GM12892 (cell line): ENCODE data around the gene CPNE4.

Experiments
- DNase-seq: peaks from one replicate; pipeline ENCODE4 v3.0.0; 2011; ENCODE audit not compliant: insufficient read length
- FAIRE-seq: peaks from 2 replicates; lab custom pipeline; 2011; peaks lifted over from hg19 to GRCh38; lab: Jason Lieb, UNC
- POLR2A ChIP-seq: IDR thresholded peaks from 2 replicates; pipeline ENCODE4 v1.6.1; 2011; ENCODE audit warnings: low read depth, low read length, control low read depth
- POLR2AphosphoS5 ChIP-seq: IDR thresholded peaks from 2 replicates; pipeline ENCODE4 v1.6.1; 2011; ENCODE audit warnings: low read depth, low read length, control low read depth
- TAF1 ChIP-seq: IDR thresholded peaks from 2 replicates; pipeline ENCODE4 v1.6.1; 2011; ENCODE audit warnings: low read depth, mild to moderate bottlenecking, control low read depth, low read length, borderline replicate concordance

CPNE4 gene

DNA sequence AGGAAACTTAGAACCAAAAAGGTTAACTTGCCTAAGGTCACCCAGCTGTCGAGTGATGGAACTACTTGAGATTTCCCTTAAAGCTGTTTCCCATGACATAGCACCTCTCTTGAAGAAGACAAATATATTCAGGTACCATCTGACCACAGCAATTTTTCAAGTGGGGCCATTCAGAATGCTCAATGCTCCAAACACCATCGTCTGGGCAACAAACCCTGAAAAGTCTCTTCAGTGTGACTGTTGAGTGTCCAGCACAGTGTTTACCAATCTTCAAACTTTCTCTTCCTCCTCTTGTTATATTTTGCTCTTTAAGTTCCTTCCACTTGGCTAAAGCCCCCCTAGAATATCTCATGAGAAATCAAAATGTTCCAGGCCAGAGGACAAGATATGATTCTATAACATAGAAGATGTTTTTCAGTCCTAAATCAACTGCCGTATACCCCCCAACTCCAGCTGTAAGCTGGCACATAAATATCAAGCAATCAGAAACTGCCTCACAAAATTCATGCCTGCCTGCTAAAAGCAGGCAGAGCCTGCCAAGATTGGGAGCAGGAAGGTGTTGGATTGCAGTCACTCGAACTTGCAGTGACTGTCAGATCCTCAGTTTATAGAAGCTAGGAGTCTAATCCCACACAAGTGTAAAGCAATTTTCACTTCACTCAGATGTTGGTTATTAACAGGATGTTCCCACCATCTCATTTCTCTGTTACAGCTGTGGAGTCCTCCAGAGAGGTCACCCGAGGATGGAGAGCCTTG, 301.6 kb downstream of the CPNE4 start:
- no peak for TF ChIP-seq TAF1
- no peak for TF ChIP-seq POLR2A
- no peak for TF ChIP-seq POLR2AphosphoS5

DNA sequence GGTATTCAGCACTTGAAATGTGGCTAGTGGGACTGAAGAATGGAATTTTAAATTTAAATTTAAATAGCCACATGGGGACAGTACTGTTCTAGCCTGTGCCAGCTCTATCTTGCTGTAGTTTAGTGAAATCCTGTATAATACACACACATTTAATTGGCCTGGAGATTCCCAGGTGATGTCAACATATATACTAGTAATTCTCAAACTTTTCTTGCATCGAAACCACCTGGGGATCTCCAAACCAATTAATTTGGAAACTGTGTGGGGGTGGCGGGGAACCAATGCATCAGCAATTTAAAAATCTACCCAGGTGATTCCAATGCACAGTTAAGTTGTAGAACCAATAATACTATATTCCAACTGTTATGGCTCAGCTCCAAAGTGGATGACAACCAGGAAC, 303.1 kb downstream of the CPNE4 start:
- FAIRE-seq: no peak
- no peak for TF ChIP-seq POLR2A
- TF ChIP-seq POLR2AphosphoS5: no peak
- TF ChIP-seq TAF1: no peak
- DNase-seq: no peak

More for the DNA sequence above, 301.6 kb downstream of the CPNE4 start:
- FAIRE-seq: no peak
- DNase-seq: no peak

DNA sequence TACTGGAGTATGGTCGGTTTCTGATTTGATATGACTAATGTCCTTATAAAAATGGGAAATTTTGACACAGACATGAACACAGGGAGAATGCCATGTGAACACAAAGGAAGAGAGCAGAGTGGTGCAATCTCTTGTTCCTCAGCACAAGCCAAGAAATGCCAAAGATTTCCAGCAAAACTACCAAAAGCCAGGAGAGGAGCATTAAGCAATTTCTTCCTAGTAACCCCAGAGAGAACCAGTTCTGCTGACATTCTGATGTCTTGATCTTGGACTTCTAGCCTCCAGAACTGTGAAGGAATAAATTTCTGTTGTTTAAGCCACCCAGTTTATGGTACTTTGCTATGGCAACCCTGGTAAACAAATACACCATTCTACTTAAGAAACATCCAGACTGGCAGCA, 304.2 kb downstream of the CPNE4 start:
- DNase-seq (no peak), FAIRE-seq (peak; percentile 40)
- TF ChIP-seq POLR2AphosphoS5 (no peak), POLR2A (no peak)

DNA sequence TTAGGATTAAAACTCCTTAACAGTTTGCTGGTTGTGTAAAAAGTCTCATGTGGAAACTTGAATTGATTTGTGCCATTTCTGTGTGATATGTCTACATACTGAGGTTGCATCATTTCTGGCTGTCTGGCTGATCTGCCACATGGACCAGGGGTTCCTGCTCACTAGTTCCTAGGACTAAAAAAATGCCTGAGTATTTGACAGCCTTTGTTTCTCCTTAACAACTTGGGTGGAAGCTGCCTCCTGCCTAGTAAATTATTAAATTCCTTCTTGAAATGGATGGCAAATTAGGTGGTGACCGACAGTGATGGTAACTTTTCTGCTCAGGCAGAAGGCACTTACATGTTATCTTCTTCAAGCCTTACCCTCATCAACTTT, 305.2 kb downstream of the CPNE4 start:
- TF ChIP-seq POLR2A (no peak), POLR2AphosphoS5 (no peak), TAF1 (no peak)
- DNase-seq (no peak), FAIRE-seq (peak; percentile 83)

DNA sequence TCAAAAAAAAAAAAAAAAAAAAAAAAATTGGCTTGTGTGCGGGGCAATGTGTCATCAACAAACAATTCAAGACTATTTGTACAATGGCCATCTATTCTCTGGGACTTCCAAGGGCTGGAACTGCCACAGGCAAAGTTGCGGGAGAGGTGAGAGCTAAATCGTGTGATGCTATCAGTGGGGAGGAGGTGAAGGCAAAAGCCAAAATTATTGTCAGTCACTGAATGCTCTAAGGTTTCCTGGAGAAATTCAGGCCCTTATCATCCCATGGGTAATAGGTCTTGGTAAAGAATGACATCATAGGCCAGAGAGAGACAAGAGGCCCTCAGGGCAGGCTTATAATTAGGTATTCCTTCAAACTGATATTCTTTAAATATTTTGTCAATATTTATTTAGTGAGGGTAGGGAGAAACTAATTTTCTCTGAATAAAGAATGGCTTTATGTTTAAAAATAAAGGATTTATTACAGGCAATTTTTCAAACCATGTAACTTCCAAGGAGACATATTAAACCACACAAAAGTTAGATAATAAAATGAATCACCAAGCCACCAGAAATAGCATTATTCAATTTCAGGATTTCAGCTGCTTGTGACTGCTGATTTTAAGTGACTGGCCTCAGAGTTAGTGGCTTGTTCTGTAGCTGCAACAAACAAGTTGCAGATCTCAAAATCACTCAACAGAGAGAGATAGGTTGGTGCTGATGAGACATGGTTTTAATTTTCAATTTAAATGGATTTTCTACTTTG, 305.7 kb downstream of the CPNE4 start:
- no peak for DNase-seq
- FAIRE-seq: peak; percentile 17
- TF ChIP-seq TAF1: no peak
- TF ChIP-seq POLR2AphosphoS5: no peak
- TF ChIP-seq POLR2A: no peak

DNA sequence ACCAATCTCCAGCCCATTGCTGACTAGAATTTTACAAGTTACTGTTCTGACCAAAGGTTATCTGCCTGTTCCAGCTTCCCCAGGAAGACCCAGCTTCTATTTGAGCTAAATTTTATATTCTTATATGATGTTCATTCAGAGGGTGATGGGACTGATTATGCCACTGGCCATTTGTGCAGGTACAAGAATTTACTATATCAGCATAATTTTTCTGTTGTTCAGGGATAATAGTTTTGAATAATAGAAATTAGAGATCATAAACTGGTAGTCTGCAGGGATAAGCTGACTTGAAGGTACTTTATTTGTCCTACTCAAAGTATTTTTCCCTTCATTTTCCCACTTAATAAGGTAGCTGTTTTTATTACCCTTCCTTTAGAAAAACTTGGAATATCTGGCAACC, 309.4 kb downstream of the CPNE4 start:
- FAIRE-seq (no peak), DNase-seq (no peak)
- TF ChIP-seq POLR2AphosphoS5 (no peak), POLR2A (no peak), TAF1 (no peak)

DNA sequence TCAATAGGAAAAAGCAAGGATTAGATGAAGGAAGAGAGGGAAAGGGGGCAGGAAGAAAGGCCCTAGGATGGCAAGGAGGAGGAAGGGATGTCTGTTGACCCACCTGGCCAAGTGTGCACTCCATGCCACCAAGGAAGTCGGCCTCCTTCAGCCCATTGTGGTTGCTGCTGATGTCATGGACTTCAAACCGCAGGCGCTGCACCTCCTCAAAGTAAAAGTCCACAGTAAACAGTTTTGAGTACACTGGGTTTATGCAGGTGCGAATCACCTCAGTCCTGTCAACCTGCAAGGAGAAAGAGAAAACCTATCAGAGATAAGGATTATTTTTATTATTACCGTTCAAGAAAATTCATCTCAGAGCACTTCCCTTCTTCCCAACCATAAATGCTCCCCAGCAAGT, 311.5 kb downstream of the CPNE4 start:
- TF ChIP-seq TAF1: no peak
- TF ChIP-seq POLR2AphosphoS5: no peak
- no peak for TF ChIP-seq POLR2A
- DNase-seq (no peak), FAIRE-seq (no peak)

DNA sequence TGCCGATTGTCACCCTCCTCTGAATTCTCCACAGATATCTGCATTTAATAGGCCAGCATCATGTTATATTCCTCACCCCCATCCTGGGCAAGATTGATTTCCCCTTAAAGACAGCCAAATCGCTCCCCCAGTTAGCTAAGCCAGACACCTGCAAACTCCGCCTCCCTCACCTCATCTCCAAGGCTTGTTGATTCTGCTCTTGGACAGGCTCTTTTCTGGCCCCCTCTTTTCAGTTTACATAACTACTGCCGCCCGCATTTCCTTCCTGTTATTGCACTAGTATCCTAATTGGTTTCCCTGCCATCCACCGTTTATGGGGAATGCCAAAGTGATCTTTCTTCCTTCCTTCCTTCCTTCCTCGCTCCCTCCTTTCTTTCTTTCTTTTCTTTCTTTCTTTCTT, 317.3 kb downstream of the CPNE4 start:
- TF ChIP-seq POLR2A (no peak), TAF1 (no peak), POLR2AphosphoS5 (no peak)
- FAIRE-seq (no peak), DNase-seq (no peak)

DNA sequence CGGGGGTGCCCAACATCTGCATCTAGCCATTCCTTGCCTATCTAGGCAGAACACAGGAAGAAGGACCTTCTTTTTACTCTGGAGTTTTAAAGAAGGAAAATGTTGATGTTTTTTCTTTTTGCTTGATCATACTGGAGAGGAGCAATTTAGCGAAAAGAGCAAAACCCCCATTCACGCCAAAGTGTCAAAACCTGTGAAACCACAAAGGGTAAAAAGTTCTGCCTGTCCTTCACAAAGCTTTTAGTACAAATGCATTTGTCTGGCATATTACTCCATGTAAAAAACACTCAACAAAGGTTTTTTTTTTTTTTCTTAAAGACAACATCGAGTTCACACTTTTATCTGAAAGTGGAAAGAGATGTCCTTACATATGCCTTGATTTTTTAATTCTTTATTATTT, 317.9 kb downstream of the CPNE4 start:
- no peak for FAIRE-seq
- no peak for TF ChIP-seq POLR2A
- TF ChIP-seq TAF1: no peak
- TF ChIP-seq POLR2AphosphoS5: no peak

DNA sequence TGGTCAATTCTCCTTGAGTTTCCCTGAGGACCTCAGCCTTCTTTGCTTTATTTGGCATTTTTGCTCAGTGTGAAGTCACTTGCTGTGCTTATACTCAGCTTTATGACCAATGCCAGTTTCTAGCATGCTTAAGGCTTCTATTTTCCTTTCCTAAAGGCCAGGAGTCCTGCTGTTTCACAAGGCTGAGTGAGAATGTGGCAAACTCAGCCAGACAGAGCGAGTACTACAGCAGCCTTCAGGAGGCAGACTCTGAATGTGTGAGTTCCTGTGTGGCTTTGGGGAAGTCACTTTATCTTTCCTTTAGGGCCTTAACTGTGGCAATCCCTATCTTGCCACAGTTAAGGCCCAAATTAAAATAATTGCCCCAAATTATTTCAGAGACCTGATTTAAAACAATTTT, 318.8 kb downstream of the CPNE4 start:
- TF ChIP-seq TAF1: no peak
- no peak for TF ChIP-seq POLR2AphosphoS5
- TF ChIP-seq POLR2A: no peak
- DNase-seq (no peak), FAIRE-seq (no peak)

More for the DNA sequence above, 317.9 kb downstream of the CPNE4 start:
- DNase-seq: no peak

DNA sequence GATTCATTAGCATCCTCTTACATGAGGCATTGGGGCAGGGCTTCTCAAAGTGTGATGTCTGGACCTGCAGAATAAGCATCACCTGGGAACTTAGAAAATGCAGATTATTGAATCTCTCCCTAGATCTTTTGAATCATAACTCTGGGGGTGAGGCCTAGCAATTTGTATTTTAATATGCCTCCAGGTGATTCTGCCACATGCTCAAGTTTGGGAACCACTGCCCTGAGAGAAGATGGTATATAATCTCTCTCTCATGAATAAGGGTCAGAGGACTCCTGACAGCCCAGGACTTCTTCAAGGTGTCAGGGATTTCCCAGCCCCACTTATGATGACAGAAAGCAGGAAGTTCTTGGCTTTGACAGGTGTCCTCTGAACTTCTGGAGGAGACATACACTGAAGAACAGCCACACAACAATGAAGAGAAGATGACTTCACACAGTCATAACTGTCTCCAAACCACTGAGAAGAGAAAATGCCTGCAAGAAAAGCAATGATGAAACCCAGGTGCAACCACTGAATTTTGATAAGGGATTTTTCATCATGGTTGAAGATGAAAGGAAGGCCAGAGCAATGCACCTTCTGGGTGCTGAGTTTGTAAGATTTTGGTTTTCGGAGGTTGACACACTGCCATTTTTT, 320.1 kb downstream of the CPNE4 start:
- peak; percentile 16 for DNase-seq
- no peak for TF ChIP-seq POLR2A
- TF ChIP-seq TAF1: no peak
- TF ChIP-seq POLR2AphosphoS5: peak; percentile 42; the same call in 1 of the 2 replicates
- FAIRE-seq: peak; percentile 98

DNA sequence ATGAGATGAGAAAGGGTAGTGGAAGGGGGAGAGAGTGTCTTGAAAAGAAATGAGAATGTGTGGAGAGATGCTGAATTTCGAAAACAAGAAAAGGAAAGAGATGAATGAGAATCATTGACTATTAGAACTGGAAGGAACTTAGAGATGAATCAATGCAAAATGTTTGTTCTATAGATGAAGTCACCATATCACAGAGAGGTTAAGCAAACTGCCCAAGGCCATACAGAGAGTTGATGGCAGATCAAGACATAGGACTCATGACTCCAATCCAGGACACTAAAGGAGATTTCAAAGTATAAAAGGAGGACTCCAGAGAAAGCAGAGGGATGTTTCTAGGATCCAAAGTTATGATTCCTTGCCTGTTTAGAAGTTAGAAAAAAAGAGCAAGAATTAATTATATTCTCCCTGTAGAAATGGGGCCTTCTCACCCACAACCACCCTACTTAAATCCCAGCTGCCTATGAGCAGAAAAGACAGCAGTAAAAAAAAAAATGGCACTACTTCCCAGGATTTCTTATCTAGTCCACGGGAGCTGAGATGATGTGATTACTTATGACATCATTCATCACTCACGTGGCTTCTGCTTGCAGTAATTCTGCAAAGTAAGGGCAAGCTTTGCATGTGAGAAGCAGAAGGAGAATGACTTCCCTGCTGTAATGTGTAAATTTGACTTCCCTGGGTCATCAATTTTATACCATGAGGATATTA, 321.2 kb downstream of the CPNE4 start:
- FAIRE-seq (peak; percentile 63), DNase-seq (no peak)
- TF ChIP-seq POLR2A: no peak
- no peak for TF ChIP-seq POLR2AphosphoS5
- no peak for TF ChIP-seq TAF1
